ENCODE results near the gene GDPD4.

- no peak for TF ChIP-seq CTCF (IDR thresholded peaks at IDR 0.05; ENCODE audit: low read length)
- no peak for TF ChIP-seq EZH2phosphoT487 (IDR thresholded peaks at IDR 0.05; ENCODE audit: low read length)
Observed at GRCh38 chr11:77289737-77290136, 11.7 kb downstream of the GDPD4 start.

Data from MM.1S (cell line).